ENCODE measurements around the gene IL1R2.
A peak's percentile ranks its signal among the peaks of the same experiment; 100 is the strongest.

The IL1R2 gene

GRCh38 chr2:102061962-102062795, 70.4 kb downstream of the IL1R2 start:
- no peak for DNase-seq

GRCh38 chr2:102062802-102063201, 71.0 kb downstream of the IL1R2 start:
- no peak overlapping the region for H3K9ac ChIP-seq (ENCODE audit: low read length)
- H3K4me3 ChIP-seq (ENCODE audit: low read length): no peak overlapping the region
- H3K56ac ChIP-seq (ENCODE audit: low read length): no peak overlapping the region
- no CpG with 5 or more reads among the region's 3 CpGs for WGBS (ENCODE audit: extremely low coverage, insufficient coverage, low lambda C conversion rate)
- no peaks in the 10 kb centered on the region for H3K27me3 ChIP-seq (ENCODE audit: insufficient read depth, low read length, poor library complexity)
- H3K79me1 ChIP-seq (ENCODE audit: low read length): no peaks in the 10 kb centered on the region
- no peak overlapping the region for H3K4me2 ChIP-seq (ENCODE audit: low read length)
- no peak overlapping the region for H2BK5ac ChIP-seq (ENCODE audit: low read length)
- no peak overlapping the region for H3K4ac ChIP-seq (ENCODE audit: low read depth, low read length)
- no peak overlapping the region for H3K27ac ChIP-seq (ENCODE audit: low read depth, low read length)
- H4K5ac ChIP-seq (ENCODE audit: low read length): no peak overlapping the region
- no peak overlapping the region for H2BK15ac ChIP-seq (replicated peaks; ENCODE audit: low read depth)
- no peak overlapping the region for H2BK120ac ChIP-seq (ENCODE audit: low read depth, low read length)
- no peaks in the 10 kb centered on the region for H3K36me3 ChIP-seq (ENCODE audit: control insufficient read depth, insufficient read depth, low read length)
- DNase-seq: no peak
- no peak overlapping the region for H3K18ac ChIP-seq (ENCODE audit: low read length)
- H2AK5ac ChIP-seq (ENCODE audit: low read length): no peak overlapping the region
- H3K4me1 ChIP-seq (ENCODE audit: control insufficient read depth, low read depth, low read length): no peaks in the 10 kb centered on the region
- H4K8ac ChIP-seq (ENCODE audit: low read depth, low read length): no peak overlapping the region
- no peaks in the 10 kb centered on the region for H3K79me2 ChIP-seq (ENCODE audit: control insufficient read depth, insufficient read depth, low read length)
- H3K23ac ChIP-seq (ENCODE audit: low read length): no peak overlapping the region

More at GRCh38 chr2:102061962-102062795, 70.4 kb downstream of the IL1R2 start:
- Histone ChIP-seq H2AK5ac (ENCODE audit: low read length) (no peak overlapping the region), H3K9ac (ENCODE audit: low read length) (no peak overlapping the region), H3K27me3 (ENCODE audit: insufficient read depth, low read length, poor library complexity) (no peaks in the 10 kb centered on the region), H3K27ac (ENCODE audit: low read depth, low read length) (no peak overlapping the region), H3K4me3 (ENCODE audit: low read length) (no peak overlapping the region), H2BK120ac (ENCODE audit: low read depth, low read length) (no peak overlapping the region), H3K18ac (ENCODE audit: low read length) (no peak overlapping the region), H3K56ac (ENCODE audit: low read length) (no peak overlapping the region), H3K36me3 (ENCODE audit: control insufficient read depth, insufficient read depth, low read length) (no peaks in the 10 kb centered on the region), H2BK5ac (ENCODE audit: low read length) (no peak overlapping the region), H3K23ac (ENCODE audit: low read length) (no peak overlapping the region), H2BK15ac (replicated peaks; ENCODE audit: low read depth) (no peak overlapping the region), H3K79me1 (ENCODE audit: low read length) (no peaks in the 10 kb centered on the region), H4K8ac (ENCODE audit: low read depth, low read length) (no peak overlapping the region), H3K4me1 (ENCODE audit: control insufficient read depth, low read depth, low read length) (no peaks in the 10 kb centered on the region), H3K4me2 (ENCODE audit: low read length) (no peak overlapping the region), H4K5ac (ENCODE audit: low read length) (no peak overlapping the region), H3K79me2 (ENCODE audit: control insufficient read depth, insufficient read depth, low read length) (no peaks in the 10 kb centered on the region), H3K4ac (ENCODE audit: low read depth, low read length) (no peak overlapping the region)
- no CpG with 5 or more reads among the region's 8 CpGs for WGBS (ENCODE audit: extremely low coverage, insufficient coverage, low lambda C conversion rate)

DNA sequence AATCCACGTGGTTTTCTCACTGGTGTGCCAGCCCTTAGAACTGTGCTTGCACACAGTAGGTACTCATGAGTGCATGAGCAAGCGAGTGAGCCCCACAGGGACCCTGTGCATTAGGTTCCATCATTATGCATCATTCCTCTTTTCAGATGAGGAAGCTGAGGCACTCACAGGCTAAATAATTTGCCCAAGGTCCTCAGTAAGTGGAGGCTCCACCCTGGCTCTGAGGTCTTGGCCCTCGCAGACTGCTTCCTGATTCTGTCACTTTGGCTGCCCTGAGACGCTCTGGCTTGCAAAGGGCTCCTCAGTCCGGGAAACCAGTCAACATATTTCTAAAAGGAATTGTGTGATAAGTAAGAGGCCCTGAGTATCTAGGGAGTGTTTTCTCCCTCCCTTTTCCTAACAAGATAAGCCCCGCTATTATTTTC, 71.7 kb downstream of the IL1R2 start:
- Histone ChIP-seq H3K56ac (ENCODE audit: low read length) (peak overlapping the region; percentile 19), H2AK5ac (ENCODE audit: low read length) (no peak overlapping the region), H3K4ac (ENCODE audit: low read depth, low read length) (no peak overlapping the region), H3K79me2 (ENCODE audit: control insufficient read depth, insufficient read depth, low read length) (no peaks in the 10 kb centered on the region), H3K27me3 (ENCODE audit: insufficient read depth, low read length, poor library complexity) (no peaks in the 10 kb centered on the region), H3K4me2 (ENCODE audit: low read length) (no peak overlapping the region), H4K5ac (ENCODE audit: low read length) (no peak overlapping the region), H2BK5ac (ENCODE audit: low read length) (no peak overlapping the region), H3K23ac (ENCODE audit: low read length) (no peak overlapping the region), H3K36me3 (ENCODE audit: control insufficient read depth, insufficient read depth, low read length) (no peaks in the 10 kb centered on the region), H2BK15ac (replicated peaks; ENCODE audit: low read depth) (no peak overlapping the region), H3K4me1 (ENCODE audit: control insufficient read depth, low read depth, low read length) (no peaks in the 10 kb centered on the region), H3K9ac (ENCODE audit: low read length) (no peak overlapping the region), H3K4me3 (ENCODE audit: low read length) (no peak overlapping the region), H3K27ac (ENCODE audit: low read depth, low read length) (no peak overlapping the region), H3K18ac (ENCODE audit: low read length) (no peak overlapping the region), H3K79me1 (ENCODE audit: low read length) (no peaks in the 10 kb centered on the region), H4K8ac (ENCODE audit: low read depth, low read length) (no peak overlapping the region), H2BK120ac (ENCODE audit: low read depth, low read length) (no peak overlapping the region)
- WGBS (ENCODE audit: extremely low coverage, insufficient coverage, low lambda C conversion rate): no CpG with 5 or more reads among the region's 6 CpGs
- peak; percentile 13 for DNase-seq

GRCh38 chr2:102063941-102064678, 72.3 kb downstream of the IL1R2 start:
- no peak overlapping the region for H3K23ac ChIP-seq (ENCODE audit: low read length)
- no peaks in the 10 kb centered on the region for H3K36me3 ChIP-seq (ENCODE audit: control insufficient read depth, insufficient read depth, low read length)
- H3K4me1 ChIP-seq (ENCODE audit: control insufficient read depth, low read depth, low read length): no peaks in the 10 kb centered on the region
- no peak overlapping the region for H4K8ac ChIP-seq (ENCODE audit: low read depth, low read length)
- H2AK5ac ChIP-seq (ENCODE audit: low read length): no peak overlapping the region
- peak overlapping the region; percentile 77 for H3K18ac ChIP-seq (ENCODE audit: low read length)
- no peaks in the 10 kb centered on the region for H3K27me3 ChIP-seq (ENCODE audit: insufficient read depth, low read length, poor library complexity)
- H3K79me1 ChIP-seq (ENCODE audit: low read length): no peaks in the 10 kb centered on the region
- H3K4ac ChIP-seq (ENCODE audit: low read depth, low read length): no peak overlapping the region
- H3K79me2 ChIP-seq (ENCODE audit: control insufficient read depth, insufficient read depth, low read length): no peaks in the 10 kb centered on the region
- DNase-seq: peak; percentile 84
- no peak overlapping the region for H3K4me3 ChIP-seq (ENCODE audit: low read length)
- no CpG with 5 or more reads among the region's 9 CpGs for WGBS (ENCODE audit: extremely low coverage, insufficient coverage, low lambda C conversion rate)
- H2BK15ac ChIP-seq (replicated peaks; ENCODE audit: low read depth): no peak overlapping the region
- H3K9ac ChIP-seq (ENCODE audit: low read length): no peak overlapping the region
- no peak overlapping the region for H3K27ac ChIP-seq (ENCODE audit: low read depth, low read length)
- H2BK120ac ChIP-seq (ENCODE audit: low read depth, low read length): no peak overlapping the region
- peak overlapping the region; percentile 54 for H3K56ac ChIP-seq (ENCODE audit: low read length)
- H3K4me2 ChIP-seq (ENCODE audit: low read length): no peak overlapping the region
- no peak overlapping the region for H4K5ac ChIP-seq (ENCODE audit: low read length)
- H2BK5ac ChIP-seq (ENCODE audit: low read length): no peak overlapping the region

GRCh38 chr2:102064679-102065674, 73.2 kb downstream of the IL1R2 start:
- Histone ChIP-seq H3K4me1 (ENCODE audit: control insufficient read depth, low read depth, low read length) (no peaks in the 10 kb centered on the region), H2BK5ac (ENCODE audit: low read length) (no peak overlapping the region), H3K18ac (ENCODE audit: low read length) (no peak overlapping the region), H4K8ac (ENCODE audit: low read depth, low read length) (no peak overlapping the region), H3K23ac (ENCODE audit: low read length) (no peak overlapping the region), H3K27ac (ENCODE audit: low read depth, low read length) (no peak overlapping the region), H3K36me3 (ENCODE audit: control insufficient read depth, insufficient read depth, low read length) (no peaks in the 10 kb centered on the region), H3K27me3 (ENCODE audit: insufficient read depth, low read length, poor library complexity) (no peaks in the 10 kb centered on the region), H2AK5ac (ENCODE audit: low read length) (no peak overlapping the region), H2BK15ac (replicated peaks; ENCODE audit: low read depth) (no peak overlapping the region), H3K9ac (ENCODE audit: low read length) (no peak overlapping the region), H3K56ac (ENCODE audit: low read length) (no peak overlapping the region), H3K79me2 (ENCODE audit: control insufficient read depth, insufficient read depth, low read length) (no peaks in the 10 kb centered on the region), H2BK120ac (ENCODE audit: low read depth, low read length) (no peak overlapping the region), H3K4me3 (ENCODE audit: low read length) (no peak overlapping the region), H4K5ac (ENCODE audit: low read length) (no peak overlapping the region), H3K4ac (ENCODE audit: low read depth, low read length) (no peak overlapping the region), H3K79me1 (ENCODE audit: low read length) (no peaks in the 10 kb centered on the region), H3K4me2 (ENCODE audit: low read length) (no peak overlapping the region)
- DNase-seq: no peak
- no CpG with 5 or more reads among the region's 17 CpGs for WGBS (ENCODE audit: extremely low coverage, insufficient coverage, low lambda C conversion rate)
